Right hindlimb (tissue), 1 donor: ENCODE results near the gene SLC38A10.
A peak's percentile ranks its signal among the peaks of the same experiment; 100 is the strongest.

Experiments used
- DNase-seq: peaks from one replicate; pipeline ENCODE4 v3.0.0-alpha.2; 2018

Gene SLC38A10

GRCh38 chr17:81295676-81296381 is 722 bp upstream of the SLC38A10 start:
- DNase-seq: no peak

DNA sequence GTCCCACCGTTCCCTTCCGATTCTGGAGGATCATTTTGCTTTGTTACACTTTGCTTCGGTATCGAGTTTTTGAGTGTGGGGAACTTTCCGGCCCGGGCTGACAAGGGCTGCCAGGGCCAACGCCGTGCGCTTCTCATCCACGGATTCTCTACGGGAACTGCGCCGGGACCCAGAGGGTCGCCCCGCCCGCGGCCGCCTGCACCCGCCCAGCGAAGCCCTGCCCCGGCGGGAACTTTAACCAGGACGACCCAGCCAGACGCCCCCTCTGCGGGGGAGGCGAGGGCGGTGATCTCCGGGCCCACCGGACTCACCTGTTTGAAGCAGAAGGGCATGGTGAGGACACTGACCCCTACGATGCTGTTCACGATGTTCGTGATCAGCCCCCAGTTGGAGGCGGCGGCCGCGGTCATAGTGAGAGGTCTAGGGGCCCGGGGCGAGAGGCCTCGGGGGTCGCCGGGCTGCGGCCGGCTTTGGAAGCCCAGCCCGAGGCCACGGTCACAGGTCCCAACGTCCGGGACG is 536 bp downstream of the SLC38A10 start:
- DNase-seq: no peak

DNA sequence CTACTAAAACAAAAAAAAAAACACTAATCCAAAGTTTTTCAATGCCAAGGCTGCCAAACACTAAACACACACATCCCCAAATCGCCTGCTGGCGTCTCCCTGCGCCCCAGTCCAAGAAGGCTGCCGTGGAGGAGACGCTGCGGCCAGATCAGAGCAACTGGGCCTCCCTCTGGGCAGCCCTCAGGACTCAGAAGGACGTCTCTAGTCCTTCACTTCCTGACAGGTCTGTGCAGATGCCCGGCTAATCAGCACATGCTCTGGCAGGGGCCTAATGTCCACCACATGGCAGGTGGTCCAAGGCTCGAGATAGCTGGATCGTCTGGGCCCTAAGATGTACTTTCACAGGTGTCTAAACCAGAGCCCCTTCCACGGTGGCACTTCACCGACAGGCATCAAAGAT is 2.7 kb downstream of the SLC38A10 start:
- DNase-seq: no peak

DNA sequence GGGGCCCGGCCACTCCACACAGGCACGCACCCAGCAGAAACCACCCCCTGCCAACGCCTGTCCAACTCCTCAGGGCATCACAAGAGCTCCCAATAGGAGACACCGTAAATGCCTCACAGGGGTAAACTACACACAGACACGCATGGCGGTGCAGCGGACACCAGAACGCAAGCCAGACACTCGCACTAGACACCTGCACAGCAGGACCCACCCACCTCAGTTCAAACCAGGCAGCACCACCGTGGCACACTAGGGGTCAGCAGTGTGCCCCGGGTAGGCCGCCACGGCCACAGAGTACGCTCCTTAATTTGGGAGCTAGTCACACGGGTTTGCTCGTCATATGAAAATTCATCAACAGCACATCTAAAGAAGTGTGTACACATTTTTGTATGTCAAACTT is 3.4 kb downstream of the SLC38A10 start:
- DNase-seq: peak; percentile 72

DNA sequence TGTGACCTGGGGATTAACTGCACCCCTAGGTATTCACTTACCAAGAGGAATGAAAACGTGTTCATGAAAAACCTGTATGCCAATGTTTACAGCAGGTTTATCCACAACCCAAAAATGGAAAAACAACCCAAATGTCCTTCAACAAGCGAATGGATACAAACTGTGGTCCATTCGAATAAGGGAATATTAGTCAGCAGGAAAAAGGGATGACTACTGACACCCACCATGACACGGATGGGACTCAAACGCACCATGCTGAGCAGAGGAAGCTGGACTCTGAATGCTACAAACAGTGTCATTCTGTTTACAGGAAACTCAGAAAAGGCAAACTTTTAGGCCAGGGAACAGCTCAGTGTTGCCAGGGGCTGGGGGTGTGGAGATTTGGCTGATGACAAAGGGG is 4.9 kb downstream of the SLC38A10 start:
- DNase-seq: no peak

- no peak for DNase-seq
These were observed 5.5 kb downstream of the SLC38A10 start for GRCh38 chr17:81289627-81290026.

DNA sequence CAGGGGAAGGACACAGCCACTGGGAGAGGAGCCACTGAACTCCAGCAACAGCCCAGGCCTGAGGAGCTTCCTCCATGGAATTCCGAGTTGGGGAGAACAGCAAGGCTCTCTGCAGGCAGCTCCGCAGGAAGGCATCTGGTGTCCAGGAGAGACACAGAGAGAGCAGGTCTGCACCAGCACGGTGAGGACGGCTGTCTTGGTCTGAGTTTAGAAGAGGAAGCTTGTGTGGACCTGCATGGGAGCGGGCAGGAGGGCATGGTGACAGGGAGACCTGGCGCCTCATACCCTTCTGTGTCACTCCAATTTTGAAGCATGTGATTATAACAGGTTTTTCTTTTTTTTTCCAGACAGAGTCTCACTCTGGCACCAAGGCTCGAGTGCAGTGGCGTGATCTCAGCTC is 6.4 kb downstream of the SLC38A10 start:
- no peak for DNase-seq

- no peak for DNase-seq
These were observed 7.2 kb downstream of the SLC38A10 start for GRCh38 chr17:81287741-81288430.

DNA sequence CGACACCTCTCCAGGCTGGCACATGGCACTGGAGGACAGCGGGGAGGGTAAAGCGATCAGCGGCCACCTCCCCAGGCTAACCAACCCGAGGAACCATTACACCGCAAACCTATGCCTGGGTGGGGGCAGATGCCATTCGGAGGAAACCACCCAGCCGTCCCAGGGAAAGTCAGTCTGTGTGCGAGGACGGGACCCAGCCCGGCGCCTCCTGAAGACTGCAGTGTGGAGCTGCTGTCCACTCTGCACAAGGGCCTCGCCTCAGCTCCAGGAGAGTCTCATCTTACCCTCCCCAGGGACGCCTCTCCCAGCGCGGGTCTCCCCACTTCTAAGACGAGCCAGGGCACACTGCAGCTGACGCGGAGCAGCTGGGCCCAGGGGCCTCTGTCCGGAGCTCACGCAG is 8.0 kb downstream of the SLC38A10 start:
- no peak for DNase-seq

DNA sequence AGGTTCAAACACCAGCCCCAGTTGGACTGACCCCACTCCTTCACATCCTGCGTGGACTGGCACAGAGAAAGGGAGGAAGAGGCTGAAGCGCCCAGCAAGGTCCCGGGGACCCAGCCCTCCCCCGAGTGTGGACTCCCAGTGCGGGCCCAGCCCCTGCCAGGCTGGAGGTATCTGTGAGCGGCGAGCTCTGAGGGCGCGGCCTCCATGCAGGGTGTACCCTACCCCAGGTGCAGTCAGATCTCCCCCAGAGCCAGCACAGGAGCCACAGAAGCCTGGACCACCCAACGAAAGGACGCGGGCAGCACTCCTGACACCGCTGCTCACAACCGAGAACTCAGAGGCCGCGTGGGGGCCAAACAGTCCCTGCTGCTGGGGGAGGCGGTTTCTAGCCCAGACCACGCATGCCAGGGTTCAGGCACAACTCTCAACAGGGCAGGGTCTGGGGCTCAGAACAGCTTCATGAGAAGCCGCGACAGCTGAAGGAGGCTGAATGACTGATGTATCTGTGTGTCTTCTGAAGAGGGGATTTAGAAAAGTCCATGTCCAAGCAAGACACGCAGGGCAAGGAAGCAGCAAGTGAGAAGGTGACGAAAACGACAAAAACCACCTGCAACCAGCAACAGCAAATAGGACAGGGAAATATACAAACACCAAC is 8.5 kb downstream of the SLC38A10 start:
- no peak for DNase-seq

GRCh38 chr17:81285894-81286293 is 9.2 kb downstream of the SLC38A10 start:
- no peak for DNase-seq

DNA sequence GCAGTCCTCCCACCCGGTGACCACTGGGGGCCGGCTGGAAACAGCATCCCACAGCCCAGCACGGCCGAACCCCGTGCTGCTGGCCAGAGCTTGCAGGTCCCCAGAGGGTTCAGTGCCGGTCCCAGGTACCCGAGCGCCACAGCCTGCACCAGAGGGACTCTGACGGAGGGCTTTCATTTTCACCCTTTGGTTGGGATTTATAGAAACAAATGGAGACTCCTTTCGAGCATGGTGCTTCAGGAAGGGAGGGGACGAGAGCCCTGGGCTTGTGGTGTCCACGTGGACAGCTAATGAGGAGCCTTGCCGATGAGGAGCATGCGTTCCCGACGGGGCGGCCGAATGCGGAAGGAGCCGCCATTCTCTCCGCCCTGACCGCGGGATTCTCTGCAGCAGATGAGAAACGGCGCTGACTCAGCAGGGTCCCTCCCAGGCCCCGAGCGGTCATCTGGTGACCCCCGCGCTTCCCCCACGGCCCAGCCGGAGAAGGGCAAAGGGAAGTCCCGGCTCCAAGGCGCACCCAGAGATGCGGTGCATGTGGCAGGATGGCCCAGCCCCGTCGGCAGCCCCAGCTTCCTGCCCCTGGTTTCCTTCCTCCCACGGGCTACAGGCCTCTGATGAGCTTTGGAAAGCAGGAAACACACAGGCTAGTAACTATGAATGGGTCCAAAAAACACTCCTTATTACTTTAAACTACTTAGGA is 9.8 kb downstream of the SLC38A10 start:
- peak; percentile 85 for DNase-seq

GRCh38 chr17:81282876-81283275 is 12.2 kb downstream of the SLC38A10 start:
- no peak for DNase-seq

- no peak for DNase-seq
These were observed 13.0 kb downstream of the SLC38A10 start for GRCh38 chr17:81282141-81282540.

- DNase-seq: no peak
These were observed 14.5 kb downstream of the SLC38A10 start for GRCh38 chr17:81280571-81280970.

- no peak for DNase-seq
These were observed 15.5 kb downstream of the SLC38A10 start for GRCh38 chr17:81279278-81280275.

DNA sequence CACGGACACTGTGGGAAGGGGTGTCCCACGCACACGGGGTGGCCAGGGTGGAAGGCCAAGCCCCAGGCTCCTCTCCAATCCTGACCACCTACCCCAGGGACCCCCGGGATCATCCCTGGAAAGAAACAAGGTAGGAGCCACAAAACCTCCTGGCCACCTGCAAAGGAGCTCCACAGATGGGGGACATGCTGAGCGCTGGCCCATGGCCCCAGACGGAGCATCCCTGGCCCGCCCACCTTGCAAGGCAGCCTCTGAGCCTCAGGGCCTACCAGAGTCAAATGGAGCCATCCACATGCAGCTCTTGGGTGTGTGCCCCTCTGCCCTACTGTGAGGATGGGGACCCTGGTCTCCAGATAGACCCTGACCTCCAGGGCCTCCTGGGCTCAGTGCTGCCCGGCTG is 16.3 kb downstream of the SLC38A10 start:
- DNase-seq: no peak

GRCh38 chr17:81277946-81278693 is 17.0 kb downstream of the SLC38A10 start:
- no peak for DNase-seq

- no peak for DNase-seq
These were observed 17.7 kb downstream of the SLC38A10 start for GRCh38 chr17:81277421-81277820.

GRCh38 chr17:81276781-81277180 is 18.3 kb downstream of the SLC38A10 start:
- DNase-seq: no peak

DNA sequence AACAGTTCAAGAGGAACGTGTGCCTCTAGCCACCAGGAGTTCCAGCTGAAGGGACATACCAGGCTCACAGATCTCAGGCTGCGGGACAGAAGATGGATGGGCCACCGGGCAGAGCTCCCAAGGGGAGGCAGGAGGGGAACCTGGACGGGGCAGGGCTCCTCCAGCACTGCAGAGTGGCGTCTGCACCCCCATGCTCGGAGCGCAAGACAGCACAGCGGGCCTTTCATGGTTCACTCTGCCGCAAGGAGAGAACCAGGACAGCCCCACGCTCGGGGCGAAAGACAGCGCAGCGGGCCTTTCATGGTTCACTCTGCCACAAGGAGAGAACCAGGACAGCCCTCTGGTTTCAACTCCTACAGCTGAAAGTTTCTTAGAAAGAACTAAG is 20.6 kb downstream of the SLC38A10 start:
- DNase-seq: no peak
